Natural killer cell (primary cell): ENCODE results near the gene FBXL16. TPM values are rescaled to one million over a fixed set of nuclear protein-coding genes. Genes with fewer than 3 reads are reported as not detected.

Experiments
- ATAC-seq, 3 donors: fragments of 150-1000 bp in 2 of 3; fragments of 200-7000 bp in 1 of 3; cut with Tn5 transposase; 1 replicate in 1 of 3; 2 replicates in 2 of 3; pipeline ENCODE4 v1.10.0; 2021; ENCODE audit warnings: mild to moderate bottlenecking in 2 of 3, moderate library complexity in 2 of 3
- DNase-seq, 2 donors: peaks; one replicate each; pipeline versions ENCODE4 v3.0.0 to v3.0.0-alpha.2; 2013 to 2021; ENCODE audit warnings: mixed read lengths in 1 of 2
- H3K27ac ChIP-seq: one replicate; pipeline ENCODE4 v1.5.1; 2013; ENCODE audit warnings: mild to moderate bottlenecking, low read length
- H3K27me3 ChIP-seq: one replicate; pipeline ENCODE4 v1.6.1; 2013; ENCODE audit warnings: low read length; ENCODE audit not compliant: control insufficient read depth, insufficient read depth
- H3K36me3 ChIP-seq: one replicate; pipeline ENCODE4 v1.6.1; 2013; ENCODE audit warnings: low read length; ENCODE audit not compliant: control insufficient read depth, insufficient read depth
- H3K4me1 ChIP-seq: one replicate; pipeline ENCODE4 v1.6.1; 2013; ENCODE audit warnings: low read length; ENCODE audit not compliant: control insufficient read depth, insufficient read depth
- H3K4me3 ChIP-seq: one replicate; pipeline ENCODE4 v1.5.1; 2013; ENCODE audit warnings: low read length
- H3K9me3 ChIP-seq: one replicate; pipeline ENCODE4 v1.6.1; 2013; ENCODE audit warnings: low read length; ENCODE audit not compliant: control insufficient read depth, insufficient read depth
- H3K27ac Mint-ChIP-seq, 2 donors: one replicate each; pipeline ENCODE4 v1.8.0; 2022; ENCODE audit warnings: mild to moderate bottlenecking in 2 of 2, mixed read lengths in 2 of 2, moderate library complexity in 1 of 2
- H3K27me3 Mint-ChIP-seq, 2 donors: one replicate each; pipeline ENCODE4 v1.8.0; 2022; ENCODE audit warnings: low read depth in 2 of 2, mixed read lengths in 2 of 2
- H3K36me3 Mint-ChIP-seq: one replicate; pipeline ENCODE4 v1.8.0; 2022; ENCODE audit warnings: mixed read lengths
- H3K4me1 Mint-ChIP-seq, 2 donors: one replicate each; pipeline ENCODE4 v1.8.0; 2022; ENCODE audit warnings: mixed read lengths in 2 of 2
- H3K4me3 Mint-ChIP-seq: one replicate; pipeline ENCODE4 v1.8.0; 2022; ENCODE audit warnings: mild to moderate bottlenecking, moderate library complexity, mixed read lengths
- H3K9me3 Mint-ChIP-seq, 2 donors: one replicate each; pipeline ENCODE4 v1.8.0; 2022; ENCODE audit warnings: mixed read lengths in 2 of 2
- WGBS: methylation state at CpG from one replicate; pipeline ENCODE4 v1.1.7; 2013; ENCODE audit warnings: missing lambda C conversion rate; ENCODE audit not compliant: insufficient coverage; 5-methylcytosine and 5-hydroxymethylcytosine counted together
- intact Hi-C: fragments of 100-400 bp; cut with micrococcal nuclease; formaldehyde crosslinking; loops from one replicate; pipeline ENCODE4 v1.14.2; 2022
- total RNA-seq, 4 donors: library from RNA; stranded (reverse); fragments of 120-200 nt in 1 of 4; gene quantifications; one replicate each; pipeline versions ENCODE4 v1.2.3 to v1.2.4, GENCODE V29; 2013 to 2022
- TF ChIP-seq, protein P1 (sequence below): fragments of 200-600 bp; IDR thresholded peaks from one replicate; pipeline ENCODE4 v1.8.0; 2022; ENCODE audit warnings: antibody characterized with exemption

The FBXL16 gene
- total RNA-seq, 3 donors from 2014 or later (not counting 1 experiment from before 2014, with no cell fraction given): 0.48 to 0.79 TPM; not detected in 1

GRCh38 chr16:740459-740763, 34.8 kb upstream of the FBXL16 start:
- H3K4me1 Mint-ChIP-seq: no peaks in the 10 kb centered on the region
- ATAC-seq (peak; percentile 11 to 15 (median 13)), DNase-seq (no peak)
- peaks cover 16% of the 10 kb centered on the region for H3K4me1 ChIP-seq
- H3K36me3 ChIP-seq: peaks cover 11% of the 10 kb centered on the region
- H3K4me3 Mint-ChIP-seq: peak overlapping the region; percentile 84
- no peaks in the 10 kb centered on the region for H3K36me3 Mint-ChIP-seq
- H3K27me3 Mint-ChIP-seq: no peaks in the 10 kb centered on the region
- no peaks in the 10 kb centered on the region for H3K9me3 ChIP-seq
- no peaks in the 10 kb centered on the region for H3K9me3 Mint-ChIP-seq
- intact Hi-C loops: loop anchor here (2.0 kb wide), 1 partner anchor 26 kb away; the partner anchor contains the start of gene METRN
- WGBS: under 1% methylated on average over 22 of the region's 22 CpGs
- H3K4me3 ChIP-seq: peak overlapping the region; percentile 82
- no peaks in the 10 kb centered on the region for H3K27me3 ChIP-seq
- peak overlapping the region in 1 of 2 donors; percentile 71 for H3K27ac Mint-ChIP-seq
- TF ChIP-seq, protein P1, sequence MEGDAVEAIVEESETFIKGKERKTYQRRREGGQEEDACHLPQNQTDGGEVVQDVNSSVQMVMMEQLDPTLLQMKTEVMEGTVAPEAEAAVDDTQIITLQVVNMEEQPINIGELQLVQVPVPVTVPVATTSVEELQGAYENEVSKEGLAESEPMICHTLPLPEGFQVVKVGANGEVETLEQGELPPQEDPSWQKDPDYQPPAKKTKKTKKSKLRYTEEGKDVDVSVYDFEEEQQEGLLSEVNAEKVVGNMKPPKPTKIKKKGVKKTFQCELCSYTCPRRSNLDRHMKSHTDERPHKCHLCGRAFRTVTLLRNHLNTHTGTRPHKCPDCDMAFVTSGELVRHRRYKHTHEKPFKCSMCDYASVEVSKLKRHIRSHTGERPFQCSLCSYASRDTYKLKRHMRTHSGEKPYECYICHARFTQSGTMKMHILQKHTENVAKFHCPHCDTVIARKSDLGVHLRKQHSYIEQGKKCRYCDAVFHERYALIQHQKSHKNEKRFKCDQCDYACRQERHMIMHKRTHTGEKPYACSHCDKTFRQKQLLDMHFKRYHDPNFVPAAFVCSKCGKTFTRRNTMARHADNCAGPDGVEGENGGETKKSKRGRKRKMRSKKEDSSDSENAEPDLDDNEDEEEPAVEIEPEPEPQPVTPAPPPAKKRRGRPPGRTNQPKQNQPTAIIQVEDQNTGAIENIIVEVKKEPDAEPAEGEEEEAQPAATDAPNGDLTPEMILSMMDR: no peak
- H3K27ac ChIP-seq: peak overlapping the region; percentile 74

DNA sequence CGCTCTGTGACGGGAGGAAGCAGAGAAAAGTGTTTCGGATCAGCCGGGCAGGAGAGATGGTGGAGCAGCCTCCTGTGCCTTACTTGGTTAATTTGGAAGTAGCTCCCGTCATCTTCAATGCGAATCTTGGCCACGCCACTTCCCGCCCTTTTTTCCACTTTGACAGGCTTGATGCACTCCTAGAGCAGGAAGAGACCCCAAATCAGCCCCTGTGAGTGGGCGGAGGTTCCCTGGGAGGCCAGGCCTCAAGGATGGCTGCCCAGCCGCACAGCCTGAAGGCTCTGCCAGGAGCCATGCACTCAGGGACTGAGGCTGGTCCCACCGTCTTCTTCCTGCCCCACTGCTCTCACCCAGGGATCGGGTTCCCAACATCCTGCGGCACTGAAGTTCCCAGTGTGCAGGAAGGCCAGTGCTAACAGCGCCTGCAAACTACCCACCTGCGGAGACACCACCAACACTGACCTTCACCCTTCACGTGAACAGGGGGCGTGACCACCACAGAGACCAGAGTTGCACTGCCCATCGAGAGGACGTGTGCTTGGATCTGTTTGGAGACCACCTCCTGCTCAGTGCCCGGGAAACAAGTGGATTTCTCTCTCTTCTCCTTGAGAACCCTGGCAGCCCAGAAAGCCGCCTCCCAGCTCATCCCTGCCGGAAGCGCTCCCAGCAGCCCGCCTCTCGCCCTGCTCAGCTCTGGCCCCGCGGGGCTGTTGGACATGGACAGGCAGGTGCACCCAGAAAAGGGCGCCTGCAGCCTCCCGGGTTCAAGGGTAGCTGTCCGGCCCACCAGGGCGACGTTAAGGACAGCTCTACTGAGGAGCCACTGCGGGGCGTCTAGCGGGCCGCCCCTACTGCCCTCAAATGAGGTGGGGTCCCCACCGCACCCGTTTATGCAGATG, 34.2 kb upstream of the FBXL16 start:
- Mint-ChIP-seq H3K27me3 (no peaks in the 10 kb centered on the region), H3K4me1 (no peaks in the 10 kb centered on the region), H3K36me3 (no peaks in the 10 kb centered on the region), H3K9me3 (no peaks in the 10 kb centered on the region), H3K4me3 (peak overlapping the region; percentile 84), H3K27ac (peak overlapping the region in 1 of 2 donors; percentile 46)
- no peak for ATAC-seq
- peaks cover 14% of the 10 kb centered on the region for H3K36me3 ChIP-seq
- H3K4me1 ChIP-seq: peaks cover 16% of the 10 kb centered on the region
- H3K27ac ChIP-seq: peak overlapping the region; percentile 74
- no peaks in the 10 kb centered on the region for H3K27me3 ChIP-seq
- WGBS: 58% methylated on average over 38 of the region's 38 CpGs
- TF ChIP-seq, protein P1: no peak
- H3K9me3 ChIP-seq: no peaks in the 10 kb centered on the region
- intact Hi-C loops: loop anchor here (2.0 kb wide), 1 partner anchor 25 kb away; the partner anchor contains the start of gene METRN
- H3K4me3 ChIP-seq: peak overlapping the region; percentile 82
- DNase-seq: no peak

- 98% methylated on average over 29 of the region's 29 CpGs for WGBS
- H3K27ac ChIP-seq: no peak overlapping the region
- H3K27me3 ChIP-seq: no peaks in the 10 kb centered on the region
- Mint-ChIP-seq H3K36me3 (no peaks in the 10 kb centered on the region), H3K27ac (peak overlapping the region in 1 of 2 donors; percentile 13), H3K4me1 (no peaks in the 10 kb centered on the region), H3K9me3 (no peaks in the 10 kb centered on the region), H3K4me3 (no peak overlapping the region), H3K27me3 (no peaks in the 10 kb centered on the region)
- ATAC-seq (no peak), DNase-seq (no peak)
- TF ChIP-seq, protein P1: no peak
- intact Hi-C loops: no loop called here
- peaks cover 16% of the 10 kb centered on the region for H3K4me1 ChIP-seq
- H3K36me3 ChIP-seq: peaks cover 24% of the 10 kb centered on the region
- no peaks in the 10 kb centered on the region for H3K9me3 ChIP-seq
- no peak overlapping the region for H3K4me3 ChIP-seq
Observed at GRCh38 chr16:736936-737481, 31.4 kb upstream of the FBXL16 start.
